ENCODE measurements around the gene CD164.

DNA sequence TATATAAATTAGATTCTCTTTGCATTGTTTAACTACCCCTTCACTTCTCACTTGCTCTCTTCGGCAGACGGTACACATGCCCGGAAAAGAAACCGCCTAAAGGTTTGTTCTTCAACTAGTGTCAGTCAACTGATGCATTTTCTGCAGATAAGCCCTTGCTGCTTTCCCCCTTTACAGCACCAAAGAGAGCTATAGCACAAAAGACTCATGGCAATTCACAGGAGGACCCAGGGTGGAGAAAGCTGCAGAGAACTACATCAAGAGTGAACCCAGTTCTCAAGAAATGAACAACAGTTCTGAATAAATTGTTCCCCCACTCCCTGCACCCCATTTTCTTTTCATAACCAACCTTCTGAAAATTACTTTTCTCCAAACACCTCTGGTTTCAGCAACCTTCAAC is 8.9 kb downstream of the CD164 start:
- TF ChIP-seq SIN3A (IDR thresholded peaks at IDR 0.05; ENCODE audit: borderline replicate concordance, insufficient read depth, low read depth, low read length) (no peak), CTCF (IDR thresholded peaks at IDR 0.05) (no peak), POLR2AphosphoS5 (IDR thresholded peaks at IDR 0.05; ENCODE audit: low read depth, low read length) (no peak)
